Measurements from ENCODE around the gene PLCB3.
A peak's percentile ranks its signal among the peaks of the same experiment; 100 is the strongest.

Gene PLCB3

GRCh38 chr11:64276653-64277431, 25.5 kb downstream of the PLCB3 start:
- no peak for DNase-seq
- H3K27me3 ChIP-seq = no peaks in the 10 kb centered on the region
- no peaks in the 10 kb centered on the region for H3K9me3 ChIP-seq
- no peaks in the 10 kb centered on the region for H3K36me3 ChIP-seq
- no peak for TF ChIP-seq CTCF (IDR thresholded peaks at IDR 0.05; ENCODE audit: low read depth, low read length)
- no peak overlapping the region for H3K4me3 ChIP-seq (ENCODE audit: low read depth, low read length)
- H3K4me1 ChIP-seq = no peaks in the 10 kb centered on the region

GRCh38 chr11:64278576-64279190, 27.4 kb downstream of the PLCB3 start:
- no peaks in the 10 kb centered on the region for H3K36me3 ChIP-seq
- TF ChIP-seq CTCF (IDR thresholded peaks at IDR 0.05; ENCODE audit: low read depth, low read length) = no peak
- H3K4me3 ChIP-seq (ENCODE audit: low read depth, low read length) = no peak overlapping the region

GRCh38 chr11:64281957-64282770, 30.8 kb downstream of the PLCB3 start:
- H3K36me3 ChIP-seq = no peaks in the 10 kb centered on the region
- no peak overlapping the region for H3K4me3 ChIP-seq (ENCODE audit: low read depth, low read length)
- no peak for DNase-seq
- H3K27me3 ChIP-seq = no peaks in the 10 kb centered on the region
- no peaks in the 10 kb centered on the region for H3K9me3 ChIP-seq
- TF ChIP-seq CTCF (IDR thresholded peaks at IDR 0.05; ENCODE audit: low read depth, low read length) = no peak
- no peaks in the 10 kb centered on the region for H3K4me1 ChIP-seq

More at GRCh38 chr11:64278576-64279190, 27.4 kb downstream of the PLCB3 start:
- Histone ChIP-seq H3K9me3 (no peaks in the 10 kb centered on the region), H3K27me3 (no peaks in the 10 kb centered on the region), H3K4me1 (no peaks in the 10 kb centered on the region)
- DNase-seq = no peak

GRCh38 chr11:64283092-64283491, 31.8 kb downstream of the PLCB3 start:
- Histone ChIP-seq H3K4me1 (no peaks in the 10 kb centered on the region), H3K27me3 (no peaks in the 10 kb centered on the region), H3K9me3 (no peaks in the 10 kb centered on the region), H3K4me3 (ENCODE audit: low read depth, low read length) (no peak overlapping the region), H3K36me3 (no peaks in the 10 kb centered on the region)
- TF ChIP-seq CTCF (IDR thresholded peaks at IDR 0.05; ENCODE audit: low read depth, low read length) = no peak
- no peak for DNase-seq

- Histone ChIP-seq H3K36me3 (no peaks in the 10 kb centered on the region), H3K4me3 (ENCODE audit: low read depth, low read length) (peak within 1 kb of the TSS; percentile 69), H3K4me1 (no peaks in the 10 kb centered on the region), H3K9me3 (no peaks in the 10 kb centered on the region), H3K27me3 (no peaks in the 10 kb centered on the region)
- peak; percentile 91 for DNase-seq
- TF ChIP-seq CTCF (IDR thresholded peaks at IDR 0.05; ENCODE audit: low read depth, low read length) = no peak
Observed at GRCh38 chr11:64284048-64284961, 33.0 kb downstream of the PLCB3 start, which contains the start of gene BAD. BAD (minus strand) TSS chr11:64284665; CDS start chr11:64284368, 297 bp downstream.

All from BE2C (cell line).